Uterus (tissue), 4 donors: ENCODE results near the gene SERPINF2. TPM values are rescaled to one million over a fixed set of nuclear protein-coding genes. Genes with fewer than 3 reads are reported as not detected.
"Not testable (repeated sequence)": the region's sequence is repeated elsewhere in the genome, so short reads cannot be mapped to it uniquely, and the experiment has no call there.

ENCODE experiments used
- DNase-seq, 2 donors: peaks; one replicate each; pipeline ENCODE4 v3.0.0-alpha.2; 2019 to 2020
- H3K27ac ChIP-seq, 2 donors: fragments of 200-600 bp; sonication (generic); 1 replicate in 1 of 2; 2 replicates in 1 of 2; pipeline ENCODE4 v1.5.1; 2016 to 2018
- H3K27me3 ChIP-seq, 2 donors: fragments of 200-600 bp; sonication (generic); one replicate each; pipeline ENCODE4 v1.5.1; 2018 to 2019; ENCODE audit warnings: control low read depth in 1 of 2
- H3K36me3 ChIP-seq, 2 donors: fragments of 200-600 bp; sonication (generic); one replicate each; pipeline ENCODE4 v1.5.1; 2019; ENCODE audit warnings: control low read depth in 1 of 2
- H3K4me1 ChIP-seq, 2 donors: fragments of 200-600 bp; sonication (generic); one replicate each; pipeline ENCODE4 v1.5.1; 2018 to 2019; ENCODE audit warnings: control low read depth in 1 of 2
- H3K4me3 ChIP-seq, 2 donors: fragments of 200-600 bp; sonication (generic); 1 replicate in 1 of 2; 2 replicates in 1 of 2; pipeline ENCODE4 v1.5.1; 2018 to 2019; ENCODE audit warnings: mild to moderate bottlenecking in 1 of 2
- H3K9me3 ChIP-seq, 2 donors: fragments of 200-600 bp; sonication (generic); one replicate each; pipeline ENCODE4 v1.5.1; 2019; ENCODE audit warnings: control low read depth in 1 of 2
- CTCF ChIP-seq, 4 experiments: fragments of 200-600 bp in 2 of 4; fragments of 450-650 bp in 2 of 4; sonication (generic) in 2 of 4; IDR thresholded peaks; one replicate each; pipeline ENCODE4 v1.5.1; 2016 to 2019; ENCODE audit warnings: antibody characterized with exemption in 4 of 4, mild to moderate bottlenecking in 2 of 4, moderate library complexity in 1 of 4
- POLR2A ChIP-seq, 2 donors: fragments of 450-650 bp; IDR thresholded peaks; one replicate each; pipeline ENCODE4 v1.6.1; 2016; ENCODE audit warnings: antibody characterized with exemption in 2 of 2, mild to moderate bottlenecking in 1 of 2, moderate library complexity in 1 of 2
- intact Hi-C: fragments of 100-400 bp; cut with DNase I; formaldehyde crosslinking; loops from one replicate; pipeline ENCODE4 v1.15.1; 2023; ENCODE audit warnings: low total_unique reads
- total RNA-seq, 4 donors: library from RNA; depleted of rRNA in 3 of 4; stranded (reverse); fragments of >200 nt in 3 of 4; gene quantifications; one replicate each; pipeline versions ENCODE4 v1.1.0 to v1.2.4, GENCODE V29; 2014 to 2023
- donor health status: DM: yes; HTN: yes; CAD: no.

The SERPINF2 gene
- total RNA-seq, 4 donors from 2014 or later: 0.83 to 21.5 (median 10.0) TPM

GRCh38 chr17:1762901-1763898, 20.5 kb downstream of the SERPINF2 start:
- intact Hi-C loops: no loop called here
- Histone ChIP-seq H3K4me1 (peaks cover 5 to 8% of the 10 kb centered on the region in 2 donors), H3K36me3 (no peaks in the 10 kb centered on the region), H3K27ac (peak overlapping the region; percentile 93 to 95), H3K9me3 (no peaks in the 10 kb centered on the region), H3K27me3 (no peaks in the 10 kb centered on the region), H3K4me3 (peak overlapping the region; percentile 36 to 56)
- DNase-seq: peak; percentile 77 to 85
- TF ChIP-seq POLR2A (IDR thresholded peaks at IDR 0.05): peak in 1 of 2 donors; percentile 33
- TF ChIP-seq CTCF (IDR thresholded peaks at IDR 0.05): no peak

GRCh38 chr17:1764284-1764683, 21.6 kb downstream of the SERPINF2 start:
- H3K27me3 ChIP-seq: no peaks in the 10 kb centered on the region
- intact Hi-C loops: no loop called here
- H3K27ac ChIP-seq: peak overlapping the region; percentile 93 to 95

GRCh38 chr17:1764705-1765104, 22.0 kb downstream of the SERPINF2 start:
- intact Hi-C loops, H3K4me1 ChIP-seq, H3K36me3 ChIP-seq, DNase-seq, H3K27me3 ChIP-seq, H3K4me3 ChIP-seq, H3K9me3 ChIP-seq: not testable (repeated sequence)
- H3K27ac ChIP-seq: peak overlapping the region; percentile 93 to 95

More at GRCh38 chr17:1764284-1764683, 21.6 kb downstream of the SERPINF2 start:
- H3K4me3 ChIP-seq: no peak overlapping the region
- TF ChIP-seq CTCF (IDR thresholded peaks at IDR 0.05) (no peak), POLR2A (IDR thresholded peaks at IDR 0.05) (peak in 1 of 2 donors; percentile 36)
- H3K9me3 ChIP-seq: no peaks in the 10 kb centered on the region
- peaks cover 5 to 8% of the 10 kb centered on the region in 2 donors for H3K4me1 ChIP-seq
- H3K36me3 ChIP-seq: no peaks in the 10 kb centered on the region
- DNase-seq: peak; percentile 71 to 80

GRCh38 chr17:1765576-1765975, 22.9 kb downstream of the SERPINF2 start:
- H3K36me3 ChIP-seq: no peaks in the 10 kb centered on the region
- intact Hi-C loops: no loop called here
- no peaks in the 10 kb centered on the region for H3K9me3 ChIP-seq
- H3K27me3 ChIP-seq: no peaks in the 10 kb centered on the region
- TF ChIP-seq CTCF (IDR thresholded peaks at IDR 0.05) (no peak), POLR2A (IDR thresholded peaks at IDR 0.05) (no peak)
- peaks cover 5 to 8% of the 10 kb centered on the region in 2 donors for H3K4me1 ChIP-seq
- DNase-seq: no peak
- no peak overlapping the region for H3K4me3 ChIP-seq
- H3K27ac ChIP-seq: peak overlapping the region; percentile 93 to 95

GRCh38 chr17:1766382-1767135, 23.9 kb downstream of the SERPINF2 start:
- intact Hi-C loops: no loop called here
- peak overlapping the region; percentile 93 to 95 for H3K27ac ChIP-seq
- peak in 1 of 2 donors; percentile 58 for DNase-seq
- no peak for TF ChIP-seq CTCF (IDR thresholded peaks at IDR 0.05)
- no peak for TF ChIP-seq POLR2A (IDR thresholded peaks at IDR 0.05)
- no peak overlapping the region for H3K4me3 ChIP-seq
- H3K4me1 ChIP-seq: peaks cover 5 to 8% of the 10 kb centered on the region in 2 donors
- no peaks in the 10 kb centered on the region for H3K27me3 ChIP-seq
- no peaks in the 10 kb centered on the region for H3K9me3 ChIP-seq
- H3K36me3 ChIP-seq: no peaks in the 10 kb centered on the region
